ENCODE measurements around the gene AGFG1.

GRCh38 chr2:227473806-227474205 lies 1.9 kb downstream of the AGFG1 start:
- no peak for TF ChIP-seq REST (IDR thresholded peaks at IDR 0.05; ENCODE audit: insufficient read depth in 1 of 2, low read depth in 2 of 2, low read length in 2 of 2)
- TF ChIP-seq POLR2AphosphoS5 (IDR thresholded peaks at IDR 0.05; ENCODE audit: low read depth, low read length), result no peak
- no peak for TF ChIP-seq SIN3A (IDR thresholded peaks at IDR 0.05; ENCODE audit: borderline replicate concordance, insufficient read depth, low read length)
- TF ChIP-seq TAF1 (IDR thresholded peaks at IDR 0.05; ENCODE audit: borderline replicate concordance, insufficient read depth, low read length), result no peak
- no peak for TF ChIP-seq FOXP2 (optimal IDR thresholded peaks at IDR 0.05; ENCODE audit: borderline replicate concordance, extremely low read depth, extremely low read length, insufficient read depth)
